NCI-H146 (cell line): ENCODE results near the gene EMC6.

Source experiments
- DNase-seq: peaks from one replicate; lab custom pipeline; 2025; lab: John Stamatoyannopoulos, UW

Gene EMC6

GRCh38 chr17:3668279-3669084 is at the start of gene EMC6, which contains the start of gene TAX1BP3:
TSS of gene EMC6 (plus strand) at chr17:3668812. CDS start at chr17:3669147, 335 bp downstream.
TSS of gene TAX1BP3 (minus strand) at chr17:3668578. CDS start at chr17:3668526, 52 bp downstream.
- peak; percentile 98 for DNase-seq

DNA sequence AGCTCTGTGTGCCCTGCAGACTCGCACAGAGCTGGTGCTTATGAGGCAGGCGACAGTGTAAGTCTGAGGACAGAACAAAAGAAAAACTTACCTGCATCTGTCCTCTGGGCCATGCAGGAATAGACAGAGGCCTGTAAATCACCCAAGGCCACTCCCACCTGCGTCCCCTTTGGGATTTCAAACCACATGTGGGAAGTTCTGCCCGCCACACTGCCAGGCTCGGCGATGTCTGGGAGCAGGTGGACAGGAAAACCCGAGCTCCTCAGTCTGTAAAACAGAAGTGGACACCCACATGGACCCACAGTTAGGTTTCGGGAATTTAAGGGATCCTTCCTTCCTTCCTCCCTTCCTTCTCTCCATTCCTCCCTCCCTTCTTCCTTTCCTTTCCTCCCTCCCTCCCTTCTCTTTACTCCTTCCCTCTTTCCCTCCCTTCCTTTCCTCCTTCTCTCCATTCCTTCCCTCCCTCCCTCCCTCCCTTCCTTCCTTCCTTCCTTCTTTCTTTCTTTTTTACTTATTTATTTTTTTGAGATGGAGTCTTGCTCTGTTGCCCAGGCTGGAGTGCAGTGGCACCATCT is 47.4 kb upstream of the EMC6 start:
- DNase-seq: no peak

DNA sequence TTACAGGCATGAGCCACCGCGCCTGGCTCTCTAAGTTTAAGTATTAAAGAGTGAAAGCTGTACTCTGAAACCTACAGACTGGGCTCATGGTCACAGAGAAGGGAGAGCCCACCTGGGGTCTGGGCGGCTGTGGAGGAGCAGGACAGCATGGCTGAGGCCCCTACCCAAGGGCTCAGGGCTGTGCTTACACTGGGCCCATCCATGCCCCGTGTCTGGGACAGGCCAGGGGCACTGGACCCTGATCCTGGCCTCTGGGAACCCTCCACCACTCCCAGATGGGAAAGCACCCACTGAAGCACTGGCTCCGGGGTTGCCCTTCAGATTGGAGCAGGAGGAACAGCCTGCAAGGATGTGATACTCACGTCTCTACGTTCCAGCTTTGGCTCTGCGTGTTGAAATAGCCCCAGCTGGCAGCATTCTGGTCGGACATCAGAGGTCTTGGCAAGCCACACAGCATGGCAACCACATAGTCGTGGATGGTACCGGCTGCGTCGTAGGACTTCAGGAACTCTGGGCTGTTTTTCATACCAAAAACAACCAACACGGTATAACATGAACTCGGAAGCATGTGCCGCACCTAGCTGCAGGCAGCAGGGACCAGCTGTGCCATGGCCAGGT is 45.5 kb upstream of the EMC6 start:
- DNase-seq: no peak

GRCh38 chr17:3626831-3627768 is 41.5 kb upstream of the EMC6 start:
- no peak for DNase-seq

DNA sequence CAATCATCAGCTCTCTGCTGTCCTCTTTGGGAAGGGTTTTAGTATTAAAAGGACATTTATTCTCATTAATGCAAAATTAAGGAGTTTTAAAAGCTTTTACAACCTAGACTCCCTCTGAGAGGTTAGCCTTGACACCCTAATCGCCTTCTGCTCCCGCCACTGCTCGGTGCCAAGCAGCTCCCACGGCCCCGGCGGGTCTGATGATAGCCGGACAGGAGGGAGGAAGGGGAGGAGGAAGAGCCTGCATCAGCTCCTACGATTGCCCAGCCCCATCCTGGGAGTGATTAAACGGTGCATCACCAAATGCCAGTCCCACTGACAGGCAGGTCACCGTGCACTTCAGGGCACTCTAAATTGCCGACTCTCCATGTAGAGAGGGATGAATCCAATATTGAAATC is 40.8 kb upstream of the EMC6 start:
- no peak for DNase-seq

- DNase-seq: no peak
These were observed 37.8 kb upstream of the EMC6 start for GRCh38 chr17:3630781-3631180.

DNA sequence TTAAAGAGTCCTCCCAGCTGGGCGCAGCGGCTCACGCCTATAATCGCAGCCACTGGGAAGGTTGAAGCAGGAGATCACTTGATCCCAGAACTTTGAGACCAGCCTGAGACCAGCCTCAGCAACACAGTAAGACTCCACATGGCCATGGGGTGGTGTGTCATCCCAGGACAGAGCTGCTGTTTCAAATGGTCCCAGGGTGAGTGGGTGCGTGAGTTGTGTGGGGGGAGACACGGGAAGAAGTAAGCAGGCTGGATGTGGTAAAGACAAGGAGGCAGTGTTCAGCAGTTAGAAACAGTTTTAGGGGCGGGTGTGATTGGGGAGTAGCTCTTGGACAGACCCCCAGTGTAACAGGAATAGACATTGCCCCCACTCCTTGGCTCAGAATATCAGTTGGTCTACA is 36.3 kb upstream of the EMC6 start:
- DNase-seq: no peak

GRCh38 chr17:3635474-3636153 is 33.0 kb upstream of the EMC6 start:
- peak; percentile 61 for DNase-seq

- peak; percentile 98 for DNase-seq
These were observed 32.3 kb upstream of the EMC6 start, which contains the start of the genes CTNS and SHPK for GRCh38 chr17:3636154-3636907. TSS of gene CTNS (plus strand) at chr17:3636760. CDS start at chr17:3640207, 3,447 bp downstream. TSS of gene SHPK (minus strand) at chr17:3636250. CDS start at chr17:3636219, 31 bp downstream.

DNA sequence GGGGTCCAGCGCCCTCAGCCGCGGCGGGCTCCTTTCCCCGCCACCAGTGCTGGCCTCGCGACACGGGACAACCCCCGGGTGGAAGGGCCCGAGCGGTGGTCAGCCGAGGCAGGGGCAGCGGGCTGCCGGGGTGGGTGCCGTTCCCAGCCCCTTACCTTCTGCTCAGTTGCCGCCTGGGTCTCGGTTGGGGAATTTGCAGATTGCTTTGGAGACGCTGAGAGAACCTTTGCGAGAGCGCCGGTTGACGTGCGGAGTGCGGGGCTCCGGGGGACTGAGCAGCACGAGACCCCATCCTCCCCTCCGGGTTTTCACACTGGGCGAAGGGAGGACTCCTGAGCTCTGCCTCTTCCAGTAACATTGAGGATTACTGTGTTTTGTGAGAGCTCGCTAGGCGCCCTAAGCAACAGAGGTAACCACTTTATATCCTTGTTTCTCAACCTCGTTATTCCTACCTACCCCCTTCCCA is 31.7 kb upstream of the EMC6 start:
- peak; percentile 11 for DNase-seq

DNA sequence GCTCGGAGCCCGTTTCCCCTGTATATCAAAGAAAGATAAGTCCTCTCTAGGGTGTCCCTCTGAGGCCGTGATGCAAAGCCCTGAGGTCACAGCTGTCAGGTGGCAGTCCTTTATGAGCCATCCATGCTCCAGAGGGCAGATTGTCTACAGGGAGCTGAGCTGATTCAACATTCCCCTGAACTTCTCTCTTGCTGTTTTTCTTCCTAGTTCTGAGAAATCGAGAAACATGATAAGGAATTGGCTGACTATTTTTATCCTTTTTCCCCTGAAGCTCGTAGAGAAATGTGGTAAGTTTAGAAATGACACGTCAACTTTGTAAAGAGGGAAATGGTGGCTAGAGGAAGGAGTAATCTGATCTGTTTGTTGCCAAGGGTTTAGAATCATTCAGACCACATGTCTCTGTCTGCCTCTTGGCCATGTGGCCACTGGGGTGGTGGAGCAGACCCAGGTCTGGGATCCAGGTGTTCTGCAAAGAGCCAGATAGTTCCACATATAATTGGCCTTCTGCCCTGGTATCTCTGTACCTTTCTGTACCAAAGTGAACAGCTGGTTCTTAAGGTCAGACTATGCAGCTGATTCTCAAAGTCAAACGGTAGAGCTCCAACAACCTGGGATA is 28.5 kb upstream of the EMC6 start:
- peak; percentile 55 for DNase-seq

DNA sequence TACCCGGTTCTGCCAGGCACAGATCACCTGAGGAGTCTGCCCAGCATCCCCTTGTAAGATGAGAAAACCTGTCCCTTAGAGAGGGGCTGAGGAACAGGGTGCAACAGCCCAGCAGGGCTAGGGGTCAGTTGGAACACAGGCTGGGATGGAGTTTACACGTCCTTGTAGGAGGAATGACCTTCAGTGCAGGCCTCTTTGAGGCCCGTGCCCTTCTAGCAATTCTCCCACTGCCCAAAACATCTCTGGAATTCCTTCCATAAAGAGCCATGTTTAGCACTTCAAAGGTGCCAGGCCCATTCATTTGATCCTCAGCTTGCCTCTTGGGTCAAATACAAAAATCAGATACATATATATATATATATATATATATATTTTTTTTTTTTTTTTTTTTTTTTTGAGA is 27.6 kb upstream of the EMC6 start:
- no peak for DNase-seq

GRCh38 chr17:3641717-3642486 is 26.7 kb upstream of the EMC6 start:
- no peak for DNase-seq

DNA sequence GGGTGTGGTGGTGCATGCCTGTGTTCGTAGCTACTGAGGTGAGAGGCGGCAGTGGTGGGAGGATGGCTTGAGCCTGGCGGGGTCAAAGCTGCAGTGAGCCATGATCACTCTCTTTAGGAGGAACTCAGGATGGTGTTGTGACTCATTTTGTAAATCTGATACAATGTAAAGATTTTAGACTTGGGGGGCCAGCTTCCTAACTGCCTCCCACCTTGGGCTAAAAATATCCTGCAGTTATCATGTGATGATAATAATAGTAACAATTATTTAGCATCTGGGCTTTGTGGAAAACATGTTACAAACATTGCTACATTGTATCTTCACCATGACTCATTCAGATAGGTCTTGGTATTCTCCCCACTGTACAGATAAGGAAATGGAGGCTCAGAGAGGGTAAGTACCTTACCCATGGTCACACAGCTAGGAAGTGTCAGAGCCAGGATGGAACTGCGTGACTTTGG is 24.7 kb upstream of the EMC6 start:
- DNase-seq: no peak

DNA sequence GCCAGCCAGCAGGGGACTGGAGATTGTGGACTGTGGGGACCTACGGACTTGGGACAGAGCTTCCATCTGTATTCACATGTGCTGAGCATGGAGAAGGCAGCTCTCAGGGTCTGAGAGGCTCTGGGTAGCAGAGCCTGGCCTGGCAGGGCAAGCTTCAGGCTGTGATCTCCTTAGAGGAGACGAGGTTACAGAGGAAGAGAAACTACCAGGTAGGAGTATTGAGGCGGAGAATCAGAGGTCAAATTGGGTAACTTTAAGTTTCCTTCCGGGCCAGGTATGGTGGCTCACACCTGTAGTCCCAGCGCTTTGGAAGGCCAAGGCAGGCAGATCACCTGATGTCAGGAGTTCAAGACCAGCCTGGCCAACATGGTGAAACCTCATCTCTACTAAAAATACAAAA is 23.3 kb upstream of the EMC6 start:
- no peak for DNase-seq

DNA sequence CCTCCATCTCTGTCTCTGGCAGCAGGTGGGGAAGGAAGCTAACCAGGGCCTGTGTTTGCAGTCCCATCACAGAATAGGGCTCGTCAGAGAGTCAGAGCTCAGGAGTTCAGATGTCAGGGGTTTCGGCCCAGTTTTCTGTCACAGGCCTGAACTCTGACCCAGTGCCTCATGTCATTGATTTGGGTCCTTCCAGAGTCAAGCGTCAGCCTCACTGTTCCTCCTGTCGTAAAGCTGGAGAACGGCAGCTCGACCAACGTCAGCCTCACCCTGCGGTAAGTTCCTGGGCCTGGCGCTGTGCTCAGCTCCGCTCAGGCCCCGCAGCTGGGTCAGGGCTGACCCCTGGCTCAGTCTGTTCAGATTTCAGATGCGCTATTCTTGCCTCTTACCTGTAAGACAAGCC is 21.4 kb upstream of the EMC6 start:
- DNase-seq: no peak

- peak; percentile 41 for DNase-seq
These were observed 20.6 kb upstream of the EMC6 start for GRCh38 chr17:3647769-3648555.

DNA sequence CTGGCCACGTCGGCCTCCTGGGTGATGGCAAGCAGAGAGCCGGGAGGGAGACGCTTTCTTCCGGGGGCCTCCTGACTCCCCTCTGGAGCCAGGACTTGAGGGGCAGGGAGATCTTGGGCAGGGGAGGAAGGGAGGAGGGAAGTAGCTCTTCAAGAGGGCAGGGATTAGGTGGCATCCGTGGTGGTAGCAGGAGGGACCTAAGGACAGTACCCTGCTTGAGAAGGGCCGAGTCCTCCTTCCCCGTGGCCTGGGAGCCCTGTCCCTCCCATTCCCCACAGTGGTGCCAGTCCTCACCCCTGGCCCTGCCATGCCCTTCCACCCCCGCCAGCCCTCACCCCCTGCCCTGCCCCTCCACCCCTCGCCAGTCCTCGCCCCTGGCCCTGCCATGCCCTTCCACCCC is 12.8 kb upstream of the EMC6 start:
- DNase-seq: no peak
